Tibial artery (tissue), 4 donors: Measurements from ENCODE around the gene SYNM.
A peak's percentile ranks its signal among the peaks of the same experiment; 100 is the strongest.

Experiments used
- DNase-seq, 2 donors: peaks; one replicate each; pipeline ENCODE4 v3.0.0-alpha.2; 2019
- H3K27ac ChIP-seq, 2 donors: fragments of 200-600 bp; sonication (generic) in 1 of 2; 1 replicate in 1 of 2; 2 replicates in 1 of 2; pipeline ENCODE4 v1.5.1; 2018 to 2019; ENCODE audit warnings: mild to moderate bottlenecking in 1 of 2
- H3K27me3 ChIP-seq, 2 donors: fragments of 200-600 bp; sonication (generic) in 1 of 2; one replicate each; pipeline versions ENCODE4 v1.5.1 to v1.6.0; 2016 to 2019
- H3K36me3 ChIP-seq, 3 donors: fragments of 200-600 bp; sonication (generic) in 2 of 3; one replicate each; pipeline ENCODE4 v1.5.1; 2016 to 2019; ENCODE audit warnings: mild to moderate bottlenecking in 2 of 3
- H3K4me1 ChIP-seq, 4 donors: fragments of 200-600 bp; sonication (generic) in 2 of 4; 1 replicate in 3 of 4; 2 replicates in 1 of 4; pipeline ENCODE4 v1.5.1; 2016 to 2019
- H3K4me3 ChIP-seq, 2 donors: fragments of 200-600 bp; sonication (generic) in 1 of 2; 1 replicate in 1 of 2; 2 replicates in 1 of 2; pipeline ENCODE4 v1.5.1; 2018 to 2019; ENCODE audit warnings: mild to moderate bottlenecking in 2 of 2
- H3K9me3 ChIP-seq, 3 donors: fragments of 200-600 bp; sonication (generic) in 1 of 3; one replicate each; pipeline ENCODE4 v1.5.1; 2016 to 2019
- intact Hi-C: fragments of 100-400 bp; cut with DNase I; formaldehyde crosslinking; loops from one replicate; pipeline ENCODE4 v1.15.0; 2023; ENCODE audit warnings: low total_unique reads
- TF ChIP-seq, protein P1 (sequence below), 2 experiments: fragments of 200-600 bp in 1 of 2; fragments of 450-650 bp in 1 of 2; IDR thresholded peaks; one replicate each; pipeline ENCODE4 v1.5.1; 2017 to 2019; ENCODE audit warnings: antibody characterized with exemption in 2 of 2, mild to moderate bottlenecking in 1 of 2, moderate library complexity in 1 of 2

SYNM gene

DNA sequence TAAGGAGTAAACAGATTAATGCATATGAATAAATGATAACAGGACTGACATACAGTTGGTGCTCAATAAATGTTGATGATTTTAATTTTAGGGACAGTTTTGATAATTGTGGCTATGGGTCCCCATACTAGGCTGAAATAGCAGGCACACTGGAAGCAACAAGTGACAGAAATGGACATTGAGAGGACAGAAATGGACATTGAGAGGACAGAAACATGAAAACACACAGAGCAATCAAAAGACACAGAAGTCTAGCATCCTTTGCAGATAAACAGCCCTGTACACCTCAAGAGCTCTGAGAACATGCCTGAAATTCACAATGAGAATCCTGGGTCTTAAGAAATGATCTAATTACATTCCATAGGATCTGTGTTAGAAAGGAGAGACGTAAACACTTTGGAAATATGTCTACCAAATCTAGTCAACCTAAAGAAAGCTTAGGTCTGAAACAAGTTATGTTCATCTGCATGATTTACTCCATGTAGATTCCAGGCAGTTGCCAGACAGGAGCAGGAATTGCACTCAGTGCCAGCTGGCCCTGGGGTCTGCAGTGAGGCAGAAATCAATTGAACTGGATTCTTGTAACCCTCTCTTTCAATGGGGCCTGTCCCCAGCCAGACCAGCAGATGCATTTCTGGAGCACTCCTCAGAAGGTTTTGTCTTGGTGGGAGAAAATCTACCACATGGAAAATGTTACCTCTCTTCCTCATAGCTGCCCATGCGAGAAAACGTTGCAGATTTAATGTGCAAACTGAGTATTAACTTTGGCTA is 60.3 kb downstream of the SYNM start:
- Histone ChIP-seq H3K4me1 (peaks cover 0 to 38% (median 25%) of the 10 kb centered on the region in 4 donors), H3K9me3 (no peaks in the 10 kb centered on the region), H3K36me3 (peaks cover 4 to 15% (median 6%) of the 10 kb centered on the region in 3 donors), H3K27ac (peak overlapping the region in 1 of 2 donors; percentile 98), H3K27me3 (no peaks in the 10 kb centered on the region), H3K4me3 (no peak overlapping the region)
- TF ChIP-seq, protein P1, sequence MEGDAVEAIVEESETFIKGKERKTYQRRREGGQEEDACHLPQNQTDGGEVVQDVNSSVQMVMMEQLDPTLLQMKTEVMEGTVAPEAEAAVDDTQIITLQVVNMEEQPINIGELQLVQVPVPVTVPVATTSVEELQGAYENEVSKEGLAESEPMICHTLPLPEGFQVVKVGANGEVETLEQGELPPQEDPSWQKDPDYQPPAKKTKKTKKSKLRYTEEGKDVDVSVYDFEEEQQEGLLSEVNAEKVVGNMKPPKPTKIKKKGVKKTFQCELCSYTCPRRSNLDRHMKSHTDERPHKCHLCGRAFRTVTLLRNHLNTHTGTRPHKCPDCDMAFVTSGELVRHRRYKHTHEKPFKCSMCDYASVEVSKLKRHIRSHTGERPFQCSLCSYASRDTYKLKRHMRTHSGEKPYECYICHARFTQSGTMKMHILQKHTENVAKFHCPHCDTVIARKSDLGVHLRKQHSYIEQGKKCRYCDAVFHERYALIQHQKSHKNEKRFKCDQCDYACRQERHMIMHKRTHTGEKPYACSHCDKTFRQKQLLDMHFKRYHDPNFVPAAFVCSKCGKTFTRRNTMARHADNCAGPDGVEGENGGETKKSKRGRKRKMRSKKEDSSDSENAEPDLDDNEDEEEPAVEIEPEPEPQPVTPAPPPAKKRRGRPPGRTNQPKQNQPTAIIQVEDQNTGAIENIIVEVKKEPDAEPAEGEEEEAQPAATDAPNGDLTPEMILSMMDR (IDR thresholded peaks at IDR 0.05), result no peak
- no peak for DNase-seq
- intact Hi-C loops, result loop anchor here (5.0 kb wide), 2 partner anchors 43 to 58 kb away; partner anchors contain the start of gene SYNM

DNA sequence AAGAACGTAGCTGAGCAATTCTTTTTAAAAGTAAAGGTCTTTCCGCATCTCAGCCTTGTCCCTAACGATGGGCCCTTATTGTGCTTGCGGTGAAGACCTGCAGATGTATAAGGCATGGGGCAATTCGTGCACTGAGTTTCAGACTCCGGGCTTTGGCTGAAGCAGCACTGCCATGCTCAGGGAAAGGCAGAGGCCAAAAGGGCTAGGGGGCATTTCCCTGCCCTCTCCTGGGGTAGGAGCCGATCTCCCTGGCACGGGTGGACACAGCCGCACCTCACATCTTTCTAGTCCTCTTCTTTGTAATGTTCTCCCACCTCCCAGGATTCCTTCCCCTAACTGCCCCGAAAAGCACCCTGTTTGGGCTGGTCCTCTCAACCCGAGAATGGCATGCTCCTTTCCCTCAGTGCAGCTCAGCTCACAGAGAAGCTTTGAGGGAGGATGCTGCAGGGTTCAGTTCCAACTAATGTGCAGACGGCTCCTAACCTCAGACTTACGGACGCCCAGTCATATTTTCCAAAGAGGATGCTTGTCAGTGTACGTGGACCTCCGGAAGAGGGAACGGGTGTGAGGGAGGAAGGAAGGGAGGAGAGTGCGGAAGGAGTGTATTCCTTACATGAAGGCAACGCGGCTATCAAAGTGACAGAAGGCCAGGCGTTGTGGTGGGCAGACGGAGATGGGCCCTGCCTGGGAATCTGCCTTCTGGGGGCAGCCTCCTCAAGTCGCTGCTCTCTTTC is 61.2 kb downstream of the SYNM start:
- intact Hi-C loops, result loop anchor here (5.0 kb wide), 2 partner anchors 44 to 59 kb away; partner anchors contain the start of gene SYNM
- TF ChIP-seq, protein P1 (IDR thresholded peaks at IDR 0.05), result no peak
- no peaks in the 10 kb centered on the region for H3K27me3 ChIP-seq
- peak overlapping the region; percentile 92 to 98 for H3K27ac ChIP-seq
- DNase-seq, result no peak
- peaks cover 0 to 47% (median 35%) of the 10 kb centered on the region in 4 donors for H3K4me1 ChIP-seq
- H3K36me3 ChIP-seq, result peaks cover 4 to 10% (median 6%) of the 10 kb centered on the region in 3 donors
- H3K9me3 ChIP-seq, result no peaks in the 10 kb centered on the region
- H3K4me3 ChIP-seq, result no peak overlapping the region

DNA sequence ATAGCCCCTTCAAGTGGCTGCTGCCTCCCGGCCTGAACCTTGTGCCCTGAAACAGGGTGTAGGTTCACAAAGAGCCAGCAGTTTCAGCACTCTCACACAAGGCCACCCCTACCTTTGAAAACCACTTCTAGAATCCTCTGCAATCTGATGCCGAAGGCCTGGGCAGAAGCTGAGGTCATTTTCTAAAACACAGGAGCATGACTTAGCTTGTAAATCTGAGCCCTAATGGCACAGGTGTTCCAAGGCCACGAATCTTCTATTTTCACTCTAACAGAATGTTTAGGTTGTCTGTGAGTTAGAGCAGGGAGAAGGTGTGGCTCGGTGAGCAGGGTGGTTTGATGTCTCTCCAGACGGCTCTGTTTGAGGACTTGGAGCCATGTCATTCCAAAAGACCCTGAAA is 62.3 kb downstream of the SYNM start:
- Histone ChIP-seq H3K36me3 (peaks cover 0 to 6% (median 4%) of the 10 kb centered on the region in 3 donors), H3K27me3 (no peaks in the 10 kb centered on the region), H3K9me3 (no peaks in the 10 kb centered on the region), H3K4me3 (no peak overlapping the region), H3K27ac (peak overlapping the region; percentile 92 to 98), H3K4me1 (peaks cover 0 to 54% (median 39%) of the 10 kb centered on the region in 4 donors)
- DNase-seq, result no peak
- intact Hi-C loops, result loop anchor here (5.0 kb wide), 2 partner anchors 45 to 60 kb away; partner anchors contain the start of gene SYNM
- TF ChIP-seq, protein P1 (IDR thresholded peaks at IDR 0.05), result no peak

DNA sequence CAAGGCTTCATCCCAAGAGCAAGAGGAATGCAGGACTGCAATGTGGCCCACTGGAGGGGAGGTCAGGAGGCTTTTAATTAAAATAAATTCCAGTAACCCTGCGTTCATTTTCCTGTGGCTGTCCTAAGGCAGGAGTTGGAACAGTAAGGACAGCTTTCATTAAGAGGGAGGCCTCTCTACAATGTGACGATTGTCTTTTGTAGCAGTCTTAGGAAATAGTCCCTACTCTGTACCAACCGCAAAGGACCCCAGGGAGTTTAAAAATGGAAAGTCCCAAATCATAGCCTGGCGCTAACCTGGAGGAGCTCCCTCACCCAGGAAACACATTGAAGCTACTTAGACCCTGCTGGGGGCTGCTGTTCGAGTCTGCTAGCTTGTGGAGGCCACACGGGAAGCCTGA is 62.8 kb downstream of the SYNM start:
- TF ChIP-seq, protein P1 (IDR thresholded peaks at IDR 0.05), result no peak
- H3K36me3 ChIP-seq, result peaks cover 0 to 4% (median 2%) of the 10 kb centered on the region in 3 donors
- peaks cover 0 to 55% (median 40%) of the 10 kb centered on the region in 4 donors for H3K4me1 ChIP-seq
- DNase-seq, result no peak
- H3K27me3 ChIP-seq, result no peaks in the 10 kb centered on the region
- intact Hi-C loops, result loop anchor here (5.0 kb wide), 2 partner anchors 45 to 60 kb away; partner anchors contain the start of gene SYNM
- H3K4me3 ChIP-seq, result no peak overlapping the region
- H3K27ac ChIP-seq, result peak overlapping the region; percentile 92 to 98
- H3K9me3 ChIP-seq, result no peaks in the 10 kb centered on the region

DNA sequence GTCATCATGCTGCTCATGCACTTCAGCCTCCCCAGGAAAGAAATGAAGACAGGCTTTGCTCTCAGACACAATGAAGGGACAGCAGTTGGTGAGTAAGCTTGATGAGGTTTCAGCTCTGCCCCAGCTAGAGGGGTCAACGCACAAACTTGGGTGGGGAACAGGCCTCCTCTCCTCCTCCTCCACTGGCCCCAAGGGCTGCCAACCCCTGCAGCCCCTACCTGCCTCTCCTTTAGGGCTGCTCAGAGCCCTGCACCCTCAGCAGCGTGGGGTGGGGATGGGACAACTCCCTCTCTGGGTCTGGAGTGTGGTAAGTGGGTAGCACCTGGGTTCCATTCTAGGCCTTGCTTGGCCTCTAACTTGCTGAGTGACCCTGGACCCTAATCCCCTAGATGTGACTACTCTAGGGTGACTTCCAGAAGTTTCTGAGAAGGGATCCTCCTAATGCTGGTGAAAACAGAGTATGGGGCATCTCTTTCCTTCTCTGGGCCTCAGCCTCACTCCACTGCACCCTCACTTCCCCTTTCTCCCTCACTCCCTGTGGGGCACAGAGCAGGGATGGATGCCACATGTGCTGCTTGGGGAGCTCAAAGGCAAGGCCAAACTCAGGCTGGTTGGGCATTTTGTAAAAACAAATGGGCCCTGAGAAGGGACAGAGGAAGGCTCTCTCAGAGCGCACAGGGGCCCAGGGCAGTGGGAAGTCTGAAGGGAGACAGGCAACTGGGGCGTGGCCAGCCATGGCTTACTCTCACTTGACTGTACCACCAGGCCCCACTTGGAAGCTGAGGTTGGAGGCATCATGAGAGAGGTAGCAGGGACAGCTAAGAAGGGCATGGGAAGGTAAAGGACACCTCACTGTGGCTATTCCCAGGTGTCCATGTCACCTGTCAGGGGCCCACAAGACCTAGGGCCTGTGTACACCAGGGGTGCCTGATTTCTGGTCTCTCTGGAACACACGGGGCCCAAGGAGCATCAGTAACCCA is 64.0 kb downstream of the SYNM start:
- H3K36me3 ChIP-seq, result peaks cover 0 to 4% (median 0%) of the 10 kb centered on the region in 3 donors
- DNase-seq, result no peak

More for the DNA sequence above, 64.0 kb downstream of the SYNM start:
- no peaks in the 10 kb centered on the region for H3K27me3 ChIP-seq
- H3K9me3 ChIP-seq, result no peaks in the 10 kb centered on the region
- H3K4me3 ChIP-seq, result no peak overlapping the region
- TF ChIP-seq, protein P1 (IDR thresholded peaks at IDR 0.05), result no peak
- peaks cover 0 to 67% (median 41%) of the 10 kb centered on the region in 4 donors for H3K4me1 ChIP-seq
- peak overlapping the region; percentile 92 to 98 for H3K27ac ChIP-seq
- intact Hi-C loops, result loop anchor here (5.0 kb wide), 2 partner anchors 47 to 62 kb away; partner anchors contain the start of gene SYNM
